Measurements from ENCODE around the gene TMEM203.

Gene TMEM203

DNA sequence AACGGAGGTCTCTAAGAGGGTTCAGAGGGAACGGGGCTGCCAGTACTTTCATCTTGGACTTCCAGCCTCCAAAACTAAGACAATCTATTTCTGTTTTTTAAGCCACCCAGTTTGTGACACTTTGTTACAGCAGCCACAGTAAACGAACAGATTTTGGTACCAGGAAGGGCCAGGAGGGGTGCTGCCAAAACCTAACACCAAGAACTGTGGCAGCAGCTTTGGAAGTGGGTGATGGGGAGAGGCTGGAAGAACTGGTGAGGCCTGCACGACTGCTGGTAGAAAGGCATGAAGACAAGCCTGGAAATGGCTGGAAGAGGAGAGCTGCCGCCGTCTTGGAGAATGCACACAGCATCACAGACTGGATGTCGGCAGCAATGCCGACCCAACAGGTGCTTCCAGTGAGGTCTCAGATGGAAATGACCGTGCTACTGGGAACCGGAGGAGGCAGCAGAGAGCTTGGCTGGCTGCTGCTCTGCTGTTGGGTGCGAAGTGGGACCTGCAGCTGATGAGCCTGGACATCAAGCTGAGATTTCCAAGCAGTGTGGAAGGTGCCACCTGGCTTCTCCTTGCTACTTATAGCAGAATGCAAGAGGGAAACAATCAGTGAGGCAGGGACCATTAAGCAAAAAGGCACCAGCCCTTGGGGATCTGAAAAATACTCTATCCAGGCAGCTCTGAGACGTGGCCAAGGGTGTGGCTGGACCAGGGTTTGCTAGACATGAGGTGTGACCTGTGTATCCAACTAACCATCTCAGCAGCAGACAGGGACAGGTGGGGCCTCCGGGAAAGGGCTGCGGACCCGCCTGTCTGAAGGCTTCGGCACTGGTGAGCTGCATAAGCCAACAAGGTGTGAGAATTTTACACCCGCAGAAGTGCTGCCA lies 28.9 kb downstream of the TMEM203 start:
- DNase-seq = peak; percentile 23

DNA sequence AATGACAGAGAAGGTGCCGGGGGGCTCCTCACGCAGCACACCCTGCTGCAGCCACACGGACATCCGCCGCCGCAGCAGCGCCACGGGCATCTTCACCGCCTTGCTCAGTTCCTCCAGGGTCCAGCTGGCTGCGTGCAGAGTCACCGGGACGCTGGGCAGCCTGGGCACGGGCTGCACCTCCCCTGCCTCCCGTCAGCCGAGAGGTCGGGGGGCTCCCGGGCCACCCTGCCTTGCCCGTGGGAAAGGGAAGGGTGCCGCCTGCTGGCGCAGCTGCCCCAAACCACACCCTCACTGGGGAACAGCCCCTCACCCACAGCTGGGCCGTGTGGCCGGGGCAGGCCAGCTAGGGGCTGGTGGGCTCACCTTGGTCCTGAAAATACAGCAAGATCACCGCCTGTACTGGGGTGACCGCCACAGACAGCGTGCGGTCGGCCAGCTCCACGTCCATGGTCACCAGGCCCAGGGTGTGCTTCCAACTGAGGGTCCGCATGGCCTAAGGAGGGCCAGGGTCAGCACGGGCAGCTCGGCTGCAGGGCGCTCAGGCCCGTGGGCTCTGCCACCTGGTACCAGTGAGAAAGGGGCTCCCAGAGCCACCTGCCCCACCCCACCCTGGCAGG lies 30.0 kb downstream of the TMEM203 start:
- DNase-seq = no peak

DNA sequence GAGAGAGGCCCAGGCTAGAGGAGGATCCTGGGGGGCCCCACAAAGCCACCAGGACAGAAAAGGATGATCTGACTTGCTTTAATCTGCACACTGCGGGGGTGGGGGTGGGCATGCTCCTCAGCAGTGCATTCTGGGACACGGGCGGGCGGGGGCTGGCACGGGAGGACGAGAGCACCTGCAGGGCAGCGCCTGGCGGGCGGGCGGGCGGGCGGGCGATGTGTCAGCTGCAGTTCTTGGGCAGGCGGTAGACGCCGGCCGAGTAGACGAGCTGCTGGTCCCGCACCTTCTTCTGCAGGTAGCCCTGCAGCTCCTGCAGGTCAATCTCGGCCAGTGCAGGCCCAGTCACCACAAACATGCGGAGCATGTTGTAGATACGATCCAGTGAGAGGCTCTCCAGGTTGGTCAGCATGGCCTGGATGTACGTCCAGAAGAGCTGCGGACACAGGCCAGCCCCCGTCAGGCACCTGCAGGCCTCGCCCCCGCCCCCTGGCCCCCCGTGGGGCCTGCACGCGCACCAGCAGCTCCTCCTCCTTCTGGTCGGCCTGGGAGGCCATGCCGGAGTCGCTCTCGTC lies 30.6 kb downstream of the TMEM203 start:
- DNase-seq = no peak

DNA sequence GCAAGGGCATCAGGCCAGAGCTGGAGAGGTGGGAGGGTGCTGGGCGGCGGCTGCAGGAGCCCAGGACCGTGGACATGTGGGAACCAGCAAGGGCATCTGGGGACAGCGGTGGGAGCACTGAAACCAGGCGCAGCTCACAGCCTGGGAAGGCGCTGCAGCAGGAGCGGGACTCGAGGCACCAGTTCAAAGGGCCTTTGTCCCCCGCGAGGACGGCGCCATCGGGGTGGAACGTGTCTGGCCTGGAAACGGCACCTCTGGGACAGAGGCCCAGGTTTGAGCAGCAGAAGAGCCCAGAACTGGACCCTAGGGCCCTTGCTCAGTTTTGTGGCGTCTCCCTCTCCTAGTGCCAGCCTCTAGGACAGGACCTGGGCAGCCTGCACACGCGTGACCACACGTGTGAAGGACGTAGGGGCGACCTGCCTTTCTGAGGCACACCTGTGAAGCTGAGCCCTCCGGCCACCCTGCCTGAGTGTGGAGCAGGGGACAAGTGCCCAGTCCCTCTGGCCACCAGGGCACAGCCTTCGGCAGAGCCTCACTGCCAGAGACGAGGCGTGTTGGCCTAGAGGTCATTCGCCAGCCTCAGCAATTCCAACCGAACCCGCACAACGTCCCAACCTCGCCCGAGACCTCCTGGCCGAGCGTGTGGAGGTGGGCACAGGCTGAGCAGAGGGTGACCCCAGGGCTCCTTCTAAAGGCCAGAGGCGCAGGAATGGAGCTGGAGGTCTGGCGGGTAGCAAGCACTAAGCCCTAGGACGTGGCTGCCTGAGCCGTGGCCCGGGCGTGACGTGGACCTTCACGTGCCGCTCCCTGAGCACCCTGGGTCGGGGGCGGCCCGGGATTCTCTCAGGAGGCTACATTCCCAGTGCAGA lies 31.4 kb downstream of the TMEM203 start:
- DNase-seq = no peak

DNA sequence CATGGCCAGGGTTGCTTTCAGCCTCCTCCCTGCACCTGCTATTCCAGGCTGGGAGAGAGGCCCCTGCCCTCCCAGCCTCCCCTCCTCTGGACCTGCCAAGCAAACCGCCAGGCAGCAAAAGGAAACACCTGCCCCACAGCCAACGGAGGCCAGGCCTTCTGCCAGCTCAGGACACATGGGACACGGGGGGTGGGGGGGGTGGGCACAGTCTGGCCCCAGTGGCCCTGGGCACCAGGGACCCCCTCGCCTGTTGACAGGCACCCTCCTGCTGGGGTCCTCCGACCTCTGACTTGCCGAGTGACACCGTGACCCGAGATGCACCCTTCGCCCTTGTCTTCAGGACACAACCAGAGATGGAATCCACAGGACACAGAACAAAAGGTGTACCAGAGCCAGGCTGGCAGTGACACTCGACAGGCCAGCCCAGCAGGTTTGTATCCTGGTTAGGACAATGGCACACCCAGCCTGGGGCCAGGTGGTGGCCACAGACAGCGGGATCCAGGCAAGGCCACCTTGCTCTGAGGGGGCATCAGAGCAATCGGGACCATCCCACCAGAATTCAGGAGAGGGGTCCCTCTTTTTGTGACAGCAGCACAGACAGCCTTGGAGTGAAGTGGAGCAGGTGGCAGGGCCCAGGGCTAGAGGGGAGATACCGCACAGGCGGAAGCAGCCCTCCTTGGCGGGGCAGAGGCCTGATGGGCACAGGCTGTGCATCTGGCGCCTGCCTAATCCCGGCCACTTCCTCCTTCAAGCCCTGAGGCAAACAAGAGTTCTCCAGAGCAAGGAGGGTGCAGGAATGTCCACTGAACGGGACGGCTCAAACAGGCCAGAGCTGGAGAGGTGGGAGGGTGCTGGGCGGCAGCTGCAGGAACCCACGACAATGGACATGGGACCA lies 32.3 kb downstream of the TMEM203 start:
- DNase-seq = no peak

DNA sequence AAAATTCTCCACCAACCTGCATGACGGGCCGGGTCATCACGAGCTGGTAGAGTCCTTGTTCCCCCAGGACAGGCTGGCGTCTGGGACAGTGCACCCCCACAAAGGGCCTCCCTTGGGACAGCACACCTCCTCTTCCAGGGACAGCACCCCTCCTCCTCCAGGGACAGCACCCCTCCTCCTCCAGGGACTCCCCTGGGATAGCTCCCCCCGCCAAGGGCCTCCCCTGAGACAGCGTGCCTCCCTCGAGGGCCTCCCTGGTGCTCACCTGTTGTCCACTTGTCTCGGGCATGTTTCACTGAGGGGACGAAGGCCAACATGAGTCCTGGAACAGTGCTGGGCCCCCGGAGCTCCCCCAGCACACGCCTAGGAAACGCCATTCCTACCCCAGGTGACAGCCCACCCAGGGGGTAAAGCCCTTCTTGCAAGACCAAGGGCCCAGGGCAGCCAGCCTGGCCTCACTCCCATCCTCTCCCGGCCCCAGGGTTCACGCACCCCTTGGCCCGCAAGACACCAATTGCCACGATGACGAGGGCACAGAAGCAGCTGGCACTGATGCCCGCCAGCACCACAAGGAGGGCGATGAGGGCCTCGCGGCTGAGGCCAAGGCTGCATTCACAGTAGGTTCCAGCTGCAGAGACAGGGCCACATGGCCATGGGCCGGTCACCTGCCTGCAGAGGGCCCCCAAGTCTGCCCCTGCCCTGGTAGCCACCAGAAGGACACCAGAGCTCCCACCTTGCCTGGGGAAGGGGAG lies 34.1 kb downstream of the TMEM203 start:
- no peak for DNase-seq

DNA sequence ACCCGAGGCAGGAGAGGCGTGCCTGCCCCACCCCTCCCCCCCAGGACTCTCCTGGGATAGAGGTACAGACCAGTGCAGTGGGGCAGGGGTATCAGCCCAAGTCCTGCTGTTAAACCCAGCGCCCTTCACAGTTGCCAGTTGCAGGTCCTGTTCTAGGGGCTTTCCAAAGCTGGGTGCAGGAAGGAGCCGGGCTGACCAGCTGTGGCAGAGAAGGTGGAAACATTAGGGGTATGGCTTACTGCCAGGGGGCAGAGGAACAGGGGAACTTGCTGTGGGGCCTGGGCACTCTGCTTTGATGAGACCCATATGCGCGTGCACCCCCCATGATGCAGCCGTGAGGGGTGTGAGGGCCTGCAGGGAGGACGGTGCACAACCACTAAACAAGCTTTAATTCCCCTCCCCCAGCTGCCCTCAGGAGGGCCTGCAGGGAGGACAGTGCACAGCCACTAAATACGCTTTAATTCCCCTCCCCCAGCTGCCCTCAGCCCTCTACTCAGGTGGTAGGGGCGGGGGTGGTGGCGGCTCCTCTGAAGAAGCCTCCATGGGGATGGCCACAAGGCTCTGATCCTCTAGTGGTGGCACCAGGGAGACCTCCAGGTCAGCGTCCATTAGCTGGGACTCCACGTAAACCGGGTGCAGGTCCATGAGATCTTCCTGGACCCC lies 34.8 kb downstream of the TMEM203 start:
- DNase-seq = no peak

DNA sequence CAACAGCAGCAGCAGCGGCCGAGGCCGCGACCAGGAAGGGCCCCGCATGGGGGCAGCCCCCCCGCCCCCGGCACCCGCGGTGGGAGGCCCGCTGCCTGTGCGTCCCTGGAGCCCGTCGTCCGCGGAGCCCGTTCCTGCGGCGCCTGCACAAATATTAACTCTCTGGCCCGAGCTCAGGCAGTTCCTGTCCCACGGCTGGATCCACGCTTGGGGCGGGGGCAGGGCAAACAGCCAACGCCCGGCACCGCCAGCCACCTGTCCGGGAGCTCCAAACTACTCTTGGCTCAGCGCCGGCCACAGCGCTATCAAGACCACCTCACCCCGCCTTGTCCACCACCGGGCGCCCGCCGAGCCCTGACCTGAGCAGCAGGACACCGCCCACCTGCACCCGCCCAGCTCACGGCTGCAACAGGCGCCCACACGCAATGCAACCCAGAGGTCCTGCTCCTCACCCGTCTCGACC lies 35.5 kb downstream of the TMEM203 start, which contains the start of gene LRRC26:
Gene LRRC26, minus strand, starts transcription at position 156 of the 463 bp plus-strand sequence. Its CDS starts 108 bp downstream, at position 48.
- DNase-seq = no peak

DNA sequence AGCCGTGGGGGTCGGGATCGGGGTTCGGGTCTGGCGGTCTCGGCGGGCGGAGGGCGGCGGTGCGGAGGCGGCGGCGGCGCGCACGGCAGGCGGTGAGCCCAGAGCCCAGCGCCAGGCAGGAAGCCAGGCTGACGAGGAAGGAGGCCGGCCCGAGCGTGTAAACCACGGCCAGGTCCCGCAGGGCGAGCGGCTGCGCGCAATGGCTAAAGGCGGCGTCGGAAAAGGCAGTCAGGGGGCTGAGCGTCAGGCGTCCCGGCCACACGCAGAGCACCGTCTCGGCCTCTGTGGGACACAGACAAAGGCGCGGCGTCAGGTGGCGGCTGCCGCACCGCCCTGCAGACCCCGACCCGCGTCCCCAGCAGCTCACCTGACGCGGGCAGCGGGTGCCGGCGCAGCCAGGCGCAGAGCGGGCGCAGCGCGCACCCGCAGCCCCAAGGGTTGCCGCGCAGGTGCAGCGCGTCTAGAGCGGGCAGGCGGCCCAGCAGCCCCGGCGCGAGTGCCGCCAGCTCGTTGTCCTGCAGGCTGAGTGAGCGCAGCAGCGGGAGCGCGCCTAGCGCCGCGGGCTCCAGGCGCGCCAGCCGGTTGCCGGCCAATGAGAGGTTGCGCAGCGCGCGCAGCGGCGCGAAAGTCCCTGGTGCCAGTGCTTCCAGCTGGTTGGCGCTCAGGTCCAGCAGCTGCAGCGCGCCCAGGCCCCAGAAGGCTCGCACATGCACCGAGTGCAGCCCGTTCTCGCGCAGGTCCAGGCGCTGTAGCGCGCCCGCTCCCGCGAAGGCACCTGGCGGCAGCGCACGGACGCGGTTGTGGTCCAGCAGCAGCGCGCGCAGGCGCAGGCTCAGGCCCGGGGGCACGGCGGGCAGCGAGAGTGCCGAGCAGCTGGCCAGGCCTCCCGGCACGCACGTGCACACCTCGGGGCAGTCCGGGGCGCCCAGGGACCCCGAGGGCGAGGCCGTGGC lies 36.3 kb downstream of the TMEM203 start:
- no peak for DNase-seq

DNA sequence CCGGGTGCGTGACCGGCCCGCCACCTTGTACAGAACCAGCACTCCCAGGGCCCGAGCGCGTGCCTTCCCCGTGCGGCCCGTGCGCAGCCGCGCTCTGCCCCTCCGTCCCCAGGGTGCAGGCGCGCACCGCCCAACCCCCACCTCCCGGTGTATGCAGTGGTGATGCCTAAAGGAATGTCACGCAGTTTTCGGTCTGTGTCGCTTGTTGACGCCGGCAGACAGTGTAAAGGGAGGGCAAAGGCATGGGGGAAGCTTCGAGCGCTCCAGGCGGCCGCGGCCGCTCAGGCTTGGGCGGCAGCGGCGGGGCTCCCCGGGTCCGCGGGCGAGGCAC lies 36.9 kb downstream of the TMEM203 start:
- DNase-seq = no peak

DNA sequence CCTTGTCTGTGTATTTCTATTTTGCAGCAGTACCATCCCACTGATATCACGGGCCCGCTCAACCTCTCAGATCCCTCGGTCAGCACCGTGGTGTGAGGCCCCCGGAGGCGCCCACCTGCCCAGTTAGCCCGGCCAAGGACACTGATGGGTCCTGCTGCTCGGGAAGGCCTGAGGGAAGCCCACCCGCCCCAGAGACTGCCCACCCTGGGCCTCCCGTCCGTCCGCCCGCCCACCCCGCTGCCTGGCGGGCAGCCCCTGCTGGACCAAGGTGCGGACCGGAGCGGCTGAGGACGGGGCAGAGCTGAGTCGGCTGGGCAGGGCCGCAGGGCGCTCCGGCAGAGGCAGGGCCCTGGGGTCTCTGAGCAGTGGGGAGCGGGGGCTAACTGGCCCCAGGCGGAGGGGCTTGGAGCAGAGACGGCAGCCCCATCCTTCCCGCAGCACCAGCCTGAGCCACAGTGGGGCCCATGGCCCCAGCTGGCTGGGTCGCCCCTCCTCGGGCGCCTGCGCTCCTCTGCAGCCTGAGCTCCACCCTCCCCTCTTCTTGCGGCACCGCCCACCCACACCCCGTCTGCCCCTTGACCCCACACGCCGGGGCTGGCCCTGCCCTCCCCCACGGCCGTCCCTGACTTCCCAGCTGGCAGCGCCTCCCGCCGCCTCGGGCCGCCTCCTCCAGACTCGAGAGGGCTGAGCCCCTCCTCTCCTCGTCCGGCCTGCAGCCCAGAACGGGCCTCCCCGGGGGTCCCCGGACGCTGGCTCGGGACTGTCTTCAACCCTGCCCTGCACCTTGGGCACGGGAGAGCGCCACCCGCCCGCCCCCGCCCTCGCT lies 37.5 kb downstream of the TMEM203 start:
- no peak for DNase-seq

DNA sequence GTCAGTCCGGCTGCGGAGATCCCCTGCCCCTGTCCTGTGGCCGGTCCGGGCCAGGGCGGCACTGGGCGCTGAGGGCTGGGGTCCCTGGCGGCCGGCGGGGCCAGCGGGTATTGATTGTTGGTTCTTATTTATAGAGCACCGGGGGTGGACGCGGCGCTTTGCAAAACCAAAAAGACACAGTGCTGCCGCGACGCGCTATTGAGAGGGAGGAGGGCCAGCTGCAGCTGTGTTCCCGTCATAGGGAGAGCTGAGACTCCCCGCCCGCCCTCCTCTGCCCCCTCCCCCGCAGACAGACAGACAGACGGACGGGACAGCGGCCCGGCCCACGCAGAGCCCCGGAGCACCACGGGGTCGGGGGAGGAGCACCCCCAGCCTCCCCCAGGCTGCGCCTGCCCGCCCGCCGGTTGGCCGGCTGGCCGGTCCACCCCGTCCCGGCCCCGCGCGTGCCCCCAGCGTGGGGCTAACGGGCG lies 38.1 kb downstream of the TMEM203 start:
- no peak for DNase-seq

DNA sequence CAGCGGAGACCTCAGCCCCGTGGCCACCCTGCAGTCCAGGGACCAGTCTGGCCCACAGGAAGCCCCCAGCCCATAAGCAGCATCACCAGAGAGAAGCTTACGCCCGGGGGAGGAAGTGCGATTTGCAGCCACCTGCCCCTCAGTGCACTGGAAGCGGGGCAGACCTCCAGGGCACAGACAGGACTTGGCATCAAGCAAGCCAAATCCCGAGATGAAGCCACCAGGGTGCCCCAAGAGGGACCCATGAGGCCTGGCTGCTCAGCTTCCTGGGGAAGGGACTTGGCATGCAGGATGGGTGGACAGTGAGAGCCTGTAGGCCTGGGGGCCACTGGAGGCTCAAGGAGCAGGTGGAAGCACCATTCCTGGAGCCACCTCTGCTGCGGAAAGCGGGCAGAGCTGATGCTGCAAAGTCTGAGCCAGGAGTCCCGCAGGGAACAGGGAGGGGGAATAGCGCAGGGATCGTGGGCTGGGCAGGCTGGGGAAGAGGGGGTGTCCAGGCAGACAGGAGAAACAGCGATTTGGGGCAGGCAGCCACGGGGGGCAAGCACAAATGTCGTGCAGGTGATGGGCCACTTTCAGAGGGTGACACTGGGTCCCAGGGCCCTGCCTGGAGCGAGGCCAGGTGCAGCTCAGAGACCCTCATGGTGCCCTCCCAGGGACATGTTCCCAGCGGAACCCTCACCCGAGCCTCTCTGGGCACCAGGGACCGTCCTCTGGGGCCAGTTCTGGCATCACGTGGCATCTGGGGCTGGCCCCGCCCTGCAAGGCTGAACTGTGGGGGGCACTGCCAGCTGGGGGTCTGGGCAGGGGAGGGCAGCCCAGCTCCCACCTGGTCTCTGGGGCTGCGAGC lies 38.8 kb downstream of the TMEM203 start:
- DNase-seq = no peak

DNA sequence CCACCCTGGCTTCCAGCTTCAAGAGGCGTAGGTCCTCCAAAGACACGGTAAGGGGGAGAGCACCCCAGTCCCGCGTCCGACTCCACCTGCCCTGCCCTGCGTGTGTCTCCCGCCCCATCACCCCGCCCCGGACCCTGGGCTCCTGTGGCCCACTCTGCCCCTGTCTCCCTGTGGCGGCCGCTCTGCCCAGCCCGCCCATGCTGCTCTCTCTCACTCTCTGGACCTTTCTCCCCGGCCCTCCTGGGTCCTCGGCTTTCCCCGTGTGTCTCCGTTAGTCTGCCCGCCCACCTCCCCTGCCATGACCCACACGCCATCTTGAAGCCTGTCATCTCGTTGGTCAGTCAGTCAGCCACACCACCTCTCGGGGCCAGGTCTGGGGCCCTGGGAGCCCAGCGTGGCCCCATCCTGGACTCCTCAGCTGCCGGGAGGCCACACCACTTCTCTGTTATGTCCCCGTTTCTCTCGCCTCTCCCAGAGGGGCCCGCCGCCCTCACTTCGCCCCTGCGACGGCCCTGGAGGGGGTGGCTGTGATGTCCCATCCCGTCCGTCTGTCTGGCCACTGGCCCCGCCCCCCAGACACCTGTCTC lies 40.1 kb downstream of the TMEM203 start:
- no peak for DNase-seq

DNA sequence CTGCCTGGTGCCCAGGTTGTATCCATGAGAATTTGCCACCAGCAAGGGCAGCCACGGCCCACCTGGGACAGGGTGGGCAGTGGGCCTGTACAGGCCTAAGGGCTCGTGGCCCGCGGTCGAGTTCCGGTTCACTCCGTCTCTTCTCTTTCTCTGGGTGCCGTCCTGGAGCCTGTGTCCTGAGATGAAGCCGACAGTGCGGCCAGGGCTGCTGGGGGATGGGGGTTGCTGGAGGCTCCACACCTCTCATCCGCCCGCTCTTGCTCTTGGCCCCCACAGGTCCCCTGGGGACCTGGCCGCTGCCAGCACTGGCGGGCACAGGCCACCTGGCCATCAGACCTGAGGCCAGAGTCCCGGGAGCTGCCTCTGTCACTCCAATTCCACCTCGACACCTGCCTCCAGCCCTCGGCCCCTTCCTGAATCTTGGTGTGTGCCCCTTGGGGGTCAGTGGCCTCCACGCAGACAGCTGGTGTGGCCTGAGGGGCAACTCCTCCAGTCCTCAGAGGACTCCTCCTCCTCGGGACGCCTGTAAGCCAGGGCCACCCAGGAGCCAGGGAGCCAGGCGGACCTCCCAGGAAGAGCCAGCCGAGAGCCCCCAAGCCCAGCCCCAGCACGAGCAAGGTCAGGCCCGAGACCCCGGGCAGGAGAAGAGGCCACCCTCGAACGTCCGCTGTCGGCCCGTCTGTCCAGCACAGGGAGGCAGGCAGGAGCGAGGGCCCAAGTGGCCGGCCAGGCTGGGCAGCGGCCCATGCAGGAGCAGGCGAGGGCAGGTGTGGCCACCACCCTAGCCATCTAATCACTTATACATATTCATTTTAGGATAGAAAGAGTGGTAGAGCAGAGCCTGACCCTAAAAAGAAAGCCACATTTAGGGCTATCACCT lies 40.8 kb downstream of the TMEM203 start:
- no peak for DNase-seq

DNA sequence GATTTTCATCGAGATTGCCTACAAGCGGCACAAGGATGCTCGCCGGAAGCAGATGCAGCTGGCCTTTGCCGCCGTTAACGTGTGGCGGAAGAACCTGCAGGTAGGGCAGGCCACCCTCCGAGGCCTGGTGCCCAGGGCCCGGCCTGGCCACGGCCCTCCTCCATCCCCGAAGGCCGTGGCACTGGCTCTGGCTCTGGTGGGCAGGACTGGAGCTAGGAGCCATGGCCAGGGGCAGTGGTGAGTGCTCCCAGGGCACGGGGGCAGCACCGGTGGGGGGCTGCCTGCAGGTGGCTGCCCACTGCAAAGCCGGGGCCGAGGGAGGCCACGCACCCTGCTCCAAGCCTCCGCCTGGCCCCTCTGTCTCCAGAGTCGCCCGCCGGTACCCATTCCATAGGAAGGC lies 41.6 kb downstream of the TMEM203 start:
- DNase-seq = no peak

Data from CD4-positive, alpha-beta T cell treated with Interferon gamma for 1 hour (primary cell).